ENCODE measurements around the gene FIGN.

DNA sequence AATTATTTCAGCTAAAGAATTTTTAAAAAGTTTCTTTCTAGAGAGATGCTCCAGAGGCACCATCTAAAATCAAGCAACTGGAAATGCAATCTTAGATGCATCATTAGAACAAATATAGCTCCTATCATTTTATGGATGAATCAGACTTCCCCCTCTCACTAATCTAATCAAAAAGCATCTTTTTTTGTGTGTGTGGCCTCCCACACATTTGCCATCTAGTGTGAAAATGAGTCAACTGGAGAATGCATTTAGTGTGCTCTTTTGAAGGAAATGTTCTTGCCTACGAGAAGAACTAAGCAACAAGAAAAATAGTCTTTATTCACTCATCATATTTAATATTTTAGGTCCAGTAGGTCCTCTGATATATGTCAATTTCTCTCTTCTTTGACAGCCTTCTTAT lies 39.5 kb upstream of the FIGN start:
- no peak for TF ChIP-seq CTCF (IDR thresholded peaks at IDR 0.05)
- TF ChIP-seq ZFX (IDR thresholded peaks at IDR 0.05; ENCODE audit: borderline replicate concordance), result no peak
